HepG2 (cell line): ENCODE measurements around the gene OVOL2.

Experiments
- CBX5 ChIP-seq: sonication (generic); formaldehyde crosslinking; IDR thresholded peaks from 2 replicates; pipeline ENCODE4 v1.4.0; 2020; ENCODE audit warnings: missing genetic modification reagents, borderline replicate concordance
- CTCF ChIP-seq: sonication (generic); formaldehyde crosslinking; IDR thresholded peaks from 2 replicates; pipeline ENCODE4 v1.5.0; 2020; ENCODE audit warnings: mild to moderate bottlenecking, missing genetic modification reagents, moderate library complexity
- HCFC1 ChIP-seq: fragments of 150-350 bp; IDR thresholded peaks from 2 replicates; pipeline ENCODE4 v1.6.1; 2014; ENCODE audit warnings: low read depth, low read length
- HDAC6 ChIP-seq: fragments of 200-600 bp; sonication (generic); IDR thresholded peaks from 2 replicates; pipeline ENCODE4 v1.7.0; 2017; ENCODE audit warnings: mild to moderate bottlenecking, antibody characterized with exemption, low read length, low read depth
- NFIC ChIP-seq: IDR thresholded peaks from 2 replicates; pipeline ENCODE4 v1.6.1; 2012; ENCODE audit warnings: mild to moderate bottlenecking, low read length, inconsistent platforms
- TAF1 ChIP-seq: sonication (generic); formaldehyde crosslinking; IDR thresholded peaks from 2 replicates; pipeline ENCODE4 v1.4.0; 2020; ENCODE audit warnings: missing genetic modification reagents
- TCF7L2 ChIP-seq: IDR thresholded peaks from 2 replicates; pipeline ENCODE4 v1.6.1; 2011; ENCODE audit warnings: mild to moderate bottlenecking, low read depth, low read length, moderate library complexity
- ZBTB2 ChIP-seq: sonication (generic); formaldehyde crosslinking; IDR thresholded peaks from 2 replicates; pipeline ENCODE4 v1.8.0; 2022; ENCODE audit warnings: low read depth, missing genetic modification reagents
- ZBTB26 ChIP-seq: IDR thresholded peaks from 2 replicates; pipeline ENCODE4 v1.6.1; 2016; ENCODE audit warnings: missing compliant biosample characterization, missing genetic modification reagents, borderline replicate concordance
- ZFX ChIP-seq: sonication (generic); formaldehyde crosslinking; IDR thresholded peaks from 2 replicates; pipeline ENCODE4 v1.4.0; 2020; ENCODE audit warnings: mild to moderate bottlenecking, low read depth, missing genetic modification reagents, moderate library complexity
- ZNF605 ChIP-seq: sonication (generic); formaldehyde crosslinking; IDR thresholded peaks from 2 replicates; pipeline ENCODE4 v1.8.0; 2022; ENCODE audit warnings: mild to moderate bottlenecking, missing genetic modification reagents
- ZNF788 ChIP-seq: sonication (generic); formaldehyde crosslinking; IDR thresholded peaks from 2 replicates; pipeline ENCODE4 v1.5.0; 2020; ENCODE audit warnings: mild to moderate bottlenecking, missing genetic modification reagents, borderline replicate concordance

GRCh38 chr20:18091623-18092022 lies 33.9 kb upstream of the OVOL2 start:
- TF ChIP-seq HCFC1 (no peak), NFIC (no peak), HDAC6 (no peak), ZFX (CRISPR knock-in tag) (no peak), TCF7L2 (no peak), ZNF788 (CRISPR knock-in tag) (no peak), ZBTB26 (CRISPR knock-in tag) (no peak), TAF1 (no peak), ZNF605 (CRISPR knock-in tag) (no peak), CTCF (CRISPR knock-in tag) (no peak), CBX5 (CRISPR knock-in tag) (no peak), ZBTB2 (CRISPR knock-in tag) (no peak)
